DLD1 (cell line): ENCODE results near the gene OR2H1.

Experiments
- in situ Hi-C: cut with HindIII; loops from 2 replicates; pipeline ENCODE4 v1.10.0; 2017; ENCODE audit warnings: low sequenced_read_pairs

OR2H1 gene

GRCh38 chr6:29483186-29483585 lies 26.2 kb downstream of the OR2H1 start:
- in situ Hi-C loops, result no loop called here

GRCh38 chr6:29483735-29484134 lies 26.8 kb downstream of the OR2H1 start:
- in situ Hi-C loops, result no loop called here

DNA sequence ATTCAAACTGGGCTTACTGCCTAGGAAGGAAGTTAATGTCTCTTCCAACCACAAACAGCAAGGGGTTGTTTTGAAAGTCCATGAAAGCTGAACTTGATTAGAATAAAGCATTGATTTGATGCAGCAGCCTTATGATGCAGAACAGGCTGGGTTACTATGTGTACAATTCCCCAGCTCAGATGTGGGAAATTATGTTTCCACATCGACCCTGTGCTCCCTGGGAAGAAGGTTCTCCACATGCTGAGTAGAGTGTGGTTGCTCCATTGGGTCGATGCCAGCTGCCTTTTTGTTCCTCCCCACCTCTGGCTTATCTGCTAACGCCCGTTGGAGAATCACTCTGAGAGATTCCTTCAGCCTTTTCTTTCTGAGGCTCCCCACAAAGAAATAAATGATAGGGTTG lies 29.6 kb downstream of the OR2H1 start:
- in situ Hi-C loops, result no loop called here

DNA sequence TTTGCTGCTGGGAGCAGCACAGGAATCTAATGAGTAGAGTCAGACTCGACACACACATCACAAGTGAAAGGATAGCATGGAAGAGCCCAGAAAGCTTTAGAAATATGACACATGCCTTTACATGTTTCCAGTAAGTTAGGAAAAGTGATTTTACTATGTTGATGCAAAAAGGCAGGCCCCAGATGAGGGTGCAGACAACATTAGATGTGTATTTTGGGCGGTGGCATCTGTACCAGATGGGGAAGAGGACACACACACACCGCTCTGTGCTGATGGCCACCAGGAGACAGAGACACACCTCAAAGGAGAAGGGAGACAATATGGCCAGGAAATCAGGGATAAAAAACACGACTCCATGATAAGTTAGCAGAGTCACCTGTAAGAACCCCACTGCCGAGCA lies 30.2 kb downstream of the OR2H1 start:
- in situ Hi-C loops, result no loop called here

DNA sequence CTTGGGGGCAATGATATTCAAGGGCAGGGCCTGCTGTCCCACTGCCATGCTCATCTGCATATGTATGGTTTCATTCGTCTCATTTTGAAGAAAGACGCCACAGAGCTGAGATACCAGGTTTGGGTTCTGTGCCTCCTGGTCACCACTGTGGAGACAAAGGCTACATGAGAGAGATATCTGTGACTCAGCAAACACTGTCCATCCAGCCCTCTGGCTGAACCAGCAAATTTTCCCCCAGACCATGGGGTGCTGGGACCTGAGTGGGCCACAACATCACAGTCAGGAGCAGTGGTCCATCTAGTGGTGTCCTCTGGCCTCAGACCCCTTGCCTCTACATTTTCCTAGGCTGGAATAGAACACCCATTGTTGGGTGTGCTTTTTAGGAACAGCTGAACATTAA lies 30.7 kb downstream of the OR2H1 start, which contains the start of gene MAS1L:
TSS of gene MAS1L (minus strand) at position 297 of the 400 bp plus-strand sequence. CDS start at position 243, 54 bp downstream.
- in situ Hi-C loops, result no loop called here

GRCh38 chr6:29488874-29489273 lies 31.9 kb downstream of the OR2H1 start:
- in situ Hi-C loops, result no loop called here

- in situ Hi-C loops, result no loop called here
These were observed 32.3 kb downstream of the OR2H1 start for GRCh38 chr6:29489286-29489685.

GRCh38 chr6:29490055-29490454 lies 33.1 kb downstream of the OR2H1 start:
- in situ Hi-C loops, result no loop called here

GRCh38 chr6:29490552-29490951 lies 33.6 kb downstream of the OR2H1 start:
- in situ Hi-C loops, result no loop called here

GRCh38 chr6:29491574-29491973 lies 34.6 kb downstream of the OR2H1 start:
- in situ Hi-C loops, result no loop called here

DNA sequence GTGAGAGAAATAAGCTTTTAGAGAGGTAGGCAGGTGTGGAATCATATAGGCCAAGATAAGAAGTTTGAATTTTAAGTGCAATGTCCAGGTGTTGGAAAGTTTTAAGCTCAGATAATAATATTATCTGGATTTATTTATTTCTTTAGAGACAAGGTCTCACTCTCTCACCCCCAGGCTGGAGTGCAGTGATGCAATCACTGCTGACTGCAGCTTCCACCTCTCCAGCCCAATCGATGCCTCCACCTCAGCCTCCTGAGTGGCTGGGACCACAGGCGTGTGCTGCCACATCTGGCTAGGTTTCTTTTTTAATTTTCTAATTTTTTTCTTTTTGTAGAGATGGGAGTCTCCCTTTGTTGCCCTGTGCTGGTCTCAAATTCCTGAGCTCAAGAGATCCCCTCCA lies 36.3 kb downstream of the OR2H1 start:
- in situ Hi-C loops, result no loop called here

DNA sequence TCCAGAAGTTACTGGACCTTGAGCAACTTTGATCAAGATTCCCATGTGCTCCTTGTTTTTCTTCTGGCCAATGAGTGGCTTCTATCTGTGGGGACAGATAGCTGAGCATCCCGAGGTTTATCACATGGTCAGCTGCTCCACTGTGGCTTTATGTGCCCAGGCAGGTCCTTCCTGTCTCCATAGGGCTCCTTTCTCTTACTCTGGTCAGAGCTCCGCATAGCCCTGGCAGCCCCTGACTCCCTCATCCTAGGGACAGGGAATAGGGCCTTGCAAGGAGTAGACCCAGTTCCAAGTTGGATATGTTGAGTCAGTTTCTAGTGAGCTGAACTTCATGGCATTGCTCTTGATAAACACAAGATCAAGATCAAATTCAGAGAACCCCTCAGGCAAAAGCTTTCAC lies 37.2 kb downstream of the OR2H1 start:
- in situ Hi-C loops, result no loop called here

- in situ Hi-C loops, result no loop called here
These were observed 38.6 kb downstream of the OR2H1 start for GRCh38 chr6:29495571-29495970.

DNA sequence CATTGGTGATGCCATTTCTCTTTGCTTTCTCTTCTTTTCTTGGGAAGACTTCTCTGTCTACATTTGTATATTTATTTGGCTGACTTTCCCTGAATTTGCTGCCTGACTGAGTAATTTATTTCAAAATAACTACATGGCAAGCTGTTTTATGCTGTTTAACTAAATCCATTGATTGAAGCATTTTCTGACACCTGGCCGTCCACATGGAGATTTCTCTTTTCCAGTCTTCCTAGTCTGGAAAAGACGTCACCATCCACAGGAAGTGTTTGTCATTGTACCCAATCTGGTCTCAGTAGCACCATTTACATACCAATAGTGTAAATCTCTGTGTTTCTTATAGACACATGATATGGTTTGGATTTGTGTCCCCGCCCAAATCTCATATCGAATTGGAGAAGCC lies 40.0 kb downstream of the OR2H1 start:
- in situ Hi-C loops, result no loop called here

DNA sequence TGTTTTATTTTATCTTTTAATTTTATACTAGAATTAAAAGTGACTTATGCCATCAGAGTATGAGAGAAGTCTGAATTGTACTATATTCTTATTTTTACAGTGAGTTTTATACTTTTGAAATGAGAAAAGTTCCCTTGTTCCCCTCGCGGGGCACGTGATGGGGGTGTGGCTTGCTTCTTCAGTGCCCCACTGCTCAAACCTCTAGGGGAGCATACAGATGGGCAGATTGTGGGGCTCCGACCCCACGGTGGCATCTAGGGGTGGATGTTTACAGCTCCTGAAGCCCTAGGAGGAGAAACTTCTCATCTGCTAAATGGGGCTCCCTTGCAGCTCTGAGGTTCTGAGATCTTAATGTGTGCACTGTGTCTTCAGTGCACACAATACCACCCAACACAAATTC lies 42.7 kb downstream of the OR2H1 start:
- in situ Hi-C loops, result no loop called here

DNA sequence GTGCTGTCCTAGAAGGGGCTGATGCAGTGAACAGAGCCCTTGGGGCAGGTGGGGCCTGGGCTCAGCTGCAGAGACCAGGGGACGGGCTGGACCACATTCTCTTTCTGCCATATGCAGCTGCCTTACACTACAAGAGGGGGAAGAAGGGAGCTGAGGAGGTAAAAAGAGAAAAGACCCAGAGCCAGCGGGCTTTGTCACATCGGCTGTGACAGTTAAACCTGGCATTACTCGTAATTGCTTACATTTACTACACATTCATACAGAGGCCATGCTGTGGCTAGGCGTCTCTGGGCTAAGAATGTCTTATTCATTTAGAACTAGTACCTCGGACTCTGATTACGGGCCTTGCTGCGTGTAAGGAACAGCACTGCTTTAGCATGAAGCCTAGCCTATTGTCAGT lies 43.6 kb downstream of the OR2H1 start:
- in situ Hi-C loops, result no loop called here

DNA sequence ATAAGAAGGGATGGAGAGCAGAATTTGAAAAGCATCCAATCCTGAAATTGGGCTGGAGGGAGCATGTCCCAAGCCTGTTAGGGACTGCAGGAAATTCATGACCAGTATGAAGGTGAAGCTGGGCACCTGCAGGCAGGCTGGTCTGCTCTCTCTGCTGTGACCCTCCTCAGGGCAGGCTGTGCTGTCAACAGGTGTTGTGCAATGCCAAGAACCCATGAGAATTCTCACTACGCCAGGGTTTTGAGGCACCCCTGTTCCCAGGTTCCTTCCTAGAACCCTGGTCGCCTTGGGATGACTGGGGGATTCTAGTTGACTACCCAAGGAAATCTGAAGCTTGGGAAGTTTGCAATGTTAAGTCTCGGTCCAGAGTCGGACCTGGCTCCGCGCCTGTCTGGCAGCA lies 44.2 kb downstream of the OR2H1 start:
- in situ Hi-C loops, result no loop called here

DNA sequence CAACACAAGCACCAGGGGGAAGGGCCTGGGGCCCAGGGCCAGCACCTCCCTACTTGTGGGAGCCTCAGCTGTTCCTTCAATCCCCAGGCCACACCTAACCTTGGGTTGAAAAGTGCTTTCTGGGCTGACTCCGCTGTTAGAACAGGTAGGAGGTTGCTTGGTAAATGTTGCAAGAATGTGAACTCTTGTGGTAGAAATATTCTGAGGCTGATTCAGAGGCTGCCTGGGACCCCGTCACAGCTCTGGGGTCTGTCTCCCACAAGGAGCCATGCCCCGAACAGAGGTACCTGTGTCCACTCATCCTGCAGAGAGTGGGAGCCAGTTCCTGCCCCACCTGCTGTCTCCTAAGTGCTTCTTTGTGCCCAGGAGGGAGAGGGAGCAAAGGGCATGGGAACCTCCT lies 45.2 kb downstream of the OR2H1 start:
- in situ Hi-C loops, result no loop called here

GRCh38 chr6:29502597-29502996 lies 45.6 kb downstream of the OR2H1 start:
- in situ Hi-C loops, result no loop called here

- in situ Hi-C loops, result no loop called here
These were observed 48.0 kb downstream of the OR2H1 start for GRCh38 chr6:29504961-29505360.

- in situ Hi-C loops, result no loop called here
These were observed 48.9 kb downstream of the OR2H1 start for GRCh38 chr6:29505808-29506207.

DNA sequence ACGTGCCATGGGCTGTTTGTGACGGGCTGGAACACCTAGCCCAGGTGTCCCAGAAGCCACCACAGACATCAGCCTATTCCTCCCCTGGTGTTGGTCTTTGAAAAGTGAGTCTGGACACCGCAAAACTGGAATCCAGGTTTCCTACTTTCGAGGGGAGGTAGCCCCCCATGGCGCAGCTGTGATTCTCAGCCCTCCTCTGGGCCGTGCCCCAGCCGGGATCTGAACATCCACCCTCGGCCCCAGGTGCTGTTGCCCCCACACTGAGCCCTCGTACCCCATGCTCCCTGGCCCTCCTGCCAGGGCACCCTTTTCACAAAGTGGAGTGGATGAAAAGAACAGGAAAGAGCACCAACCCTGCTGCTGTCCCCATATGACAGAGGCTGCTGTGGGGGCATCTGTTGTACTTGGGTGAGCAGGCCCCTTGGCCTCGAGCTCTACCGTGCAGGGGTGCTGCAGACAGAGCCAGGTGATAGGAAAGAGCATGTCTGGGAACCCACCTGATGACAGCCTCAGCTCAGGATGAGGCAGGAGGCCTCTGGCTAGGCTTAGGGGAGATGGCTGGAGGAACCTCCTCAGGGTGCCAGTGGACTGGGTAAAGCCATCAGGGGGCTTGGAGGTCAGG lies 49.6 kb downstream of the OR2H1 start:
- in situ Hi-C loops, result no loop called here

- in situ Hi-C loops, result no loop called here
These were observed 50.4 kb downstream of the OR2H1 start for GRCh38 chr6:29507319-29507718.
